Keratinocyte (primary cell): ENCODE measurements around the gene SLIT3. TPM values are rescaled to one million over a fixed set of nuclear protein-coding genes. Genes with fewer than 3 reads are reported as not detected.

Experiments used
- DNase-seq: peaks from one replicate; pipeline ENCODE4 v3.0.0-alpha.2; 2011; ENCODE audit warnings: low read depth, missing footprints, low spot score
- FAIRE-seq: peaks from 2 replicates; lab custom pipeline; 2011; peaks lifted over from hg19 to GRCh38; lab: Jason Lieb, UNC
- H2AFZ ChIP-seq: 2 replicates; pipeline ENCODE4 v1.6.0; 2012; ENCODE audit warnings: low read length, control low read depth, inconsistent platforms; ENCODE audit not compliant: control insufficient read depth
- H3K27ac ChIP-seq: 2 replicates; pipeline ENCODE4 v1.5.1; 2011; ENCODE audit warnings: low read length; ENCODE audit not compliant: control insufficient read depth, insufficient read depth
- H3K27me3 ChIP-seq: 3 replicates; pipeline ENCODE4 v1.6.0; 2011; ENCODE audit warnings: low read length; ENCODE audit not compliant: control insufficient read depth, insufficient read depth; ENCODE audit errors: extremely low read depth
- H3K36me3 ChIP-seq, 2 experiments: 2 replicates in 1 of 2; 3 replicates in 1 of 2; pipeline ENCODE4 v1.5.1; 2011; ENCODE audit warnings: low read length in 2 of 2, mild to moderate bottlenecking in 1 of 2; ENCODE audit not compliant: control insufficient read depth in 2 of 2, insufficient read depth in 2 of 2; ENCODE audit errors: extremely low read depth in 1 of 2
- H3K4me1 ChIP-seq: 3 replicates; pipeline ENCODE4 v1.5.1; 2011; ENCODE audit warnings: low read length; ENCODE audit not compliant: control insufficient read depth, insufficient read depth; ENCODE audit errors: extremely low read depth
- H3K4me2 ChIP-seq: 3 replicates; pipeline ENCODE4 v1.6.0; 2011; ENCODE audit warnings: low read depth, low read length; ENCODE audit not compliant: control insufficient read depth, insufficient read depth; ENCODE audit errors: extremely low read depth
- H3K4me3 ChIP-seq, 3 experiments: fragments of 200-600 bp in 1 of 3; sonication (generic) in 1 of 3; 2 replicates in 2 of 3; 3 replicates in 1 of 3; pipeline ENCODE4 v1.5.1; 2011 to 2016; ENCODE audit warnings: low read length in 3 of 3, mild to moderate bottlenecking in 3 of 3, control low read depth in 2 of 3, inconsistent platforms in 1 of 3, low read depth in 1 of 3, mixed read lengths in 1 of 3, mixed run types in 1 of 3, moderate library complexity in 1 of 3; ENCODE audit not compliant: control insufficient read depth in 2 of 3, insufficient read depth in 2 of 3; ENCODE audit errors: extremely low read depth in 1 of 3
- H3K79me2 ChIP-seq: 2 replicates; pipeline ENCODE4 v1.6.0; 2012; ENCODE audit warnings: low read length; ENCODE audit not compliant: control insufficient read depth, insufficient read depth
- H3K9ac ChIP-seq: 3 replicates; pipeline ENCODE4 v1.6.0; 2011; ENCODE audit warnings: low read length; ENCODE audit not compliant: control insufficient read depth, insufficient read depth; ENCODE audit errors: extremely low read depth
- H3K9me1 ChIP-seq: 3 replicates; pipeline ENCODE4 v1.6.0; 2011; ENCODE audit warnings: low read length; ENCODE audit not compliant: control insufficient read depth, insufficient read depth; ENCODE audit errors: extremely low read depth
- H3K9me3 ChIP-seq: 2 replicates; pipeline ENCODE4 v1.5.1; 2012; ENCODE audit warnings: low read depth, low read length; ENCODE audit not compliant: control insufficient read depth
- H4K20me1 ChIP-seq: 3 replicates; pipeline ENCODE4 v1.6.0; 2011; ENCODE audit warnings: low read length; ENCODE audit not compliant: control insufficient read depth, insufficient read depth; ENCODE audit errors: extremely low read depth
- EZH2 ChIP-seq: IDR thresholded peaks from one replicate; pipeline ENCODE4 v1.6.1; 2012; ENCODE audit warnings: inconsistent platforms, mild to moderate bottlenecking, low read length, moderate library complexity
- dilution Hi-C: fragments of 300-500 bp; cut with MboI; formaldehyde crosslinking; loops from one replicate; pipeline ENCODE4 v1.7.0; 2020; ENCODE audit warnings: low sequenced_read_pairs; ENCODE audit not compliant: extremely low pct_ligation_motif_present
- polyA plus RNA-seq, 5 experiments: library from polyadenylated mRNA; depleted of rRNA in 3 of 5; stranded (reverse) in 3 of 5; stranded (forward) in 1 of 5; unstranded in 1 of 5; fragments of >200 nt; gene quantifications; 1 replicate in 1 of 5; 2 replicates in 3 of 5; 3 replicates in 1 of 5; pipeline versions ENCODE4 v1.2.1 to v1.2.3, GENCODE V29; 2011 to 2012; ENCODE audit warnings: missing spikeins in 2 of 5, low read depth in 1 of 5, low replicate concordance in 1 of 5
- TF ChIP-seq, protein P1 (sequence below), 3 experiments: IDR thresholded peaks in 1 of 3; conservative IDR thresholded peaks in 1 of 3; optimal IDR thresholded peaks in 1 of 3; 2 replicates in 2 of 3; 3 replicates in 1 of 3; pipeline versions ENCODE3 to v1.5.1; 2011; ENCODE audit warnings: low read length in 3 of 3, mild to moderate bottlenecking in 3 of 3, moderate library complexity in 2 of 3, control low read depth in 1 of 3, inconsistent platforms in 1 of 3; ENCODE audit not compliant: insufficient read depth in 2 of 3; ENCODE audit errors: extremely low read depth in 1 of 3

SLIT3 gene
- polyA plus RNA-seq, 1 donor (not counting 4 experiments of a cell fraction or from before 2014, with no cell fraction given), result 2.4 TPM

DNA sequence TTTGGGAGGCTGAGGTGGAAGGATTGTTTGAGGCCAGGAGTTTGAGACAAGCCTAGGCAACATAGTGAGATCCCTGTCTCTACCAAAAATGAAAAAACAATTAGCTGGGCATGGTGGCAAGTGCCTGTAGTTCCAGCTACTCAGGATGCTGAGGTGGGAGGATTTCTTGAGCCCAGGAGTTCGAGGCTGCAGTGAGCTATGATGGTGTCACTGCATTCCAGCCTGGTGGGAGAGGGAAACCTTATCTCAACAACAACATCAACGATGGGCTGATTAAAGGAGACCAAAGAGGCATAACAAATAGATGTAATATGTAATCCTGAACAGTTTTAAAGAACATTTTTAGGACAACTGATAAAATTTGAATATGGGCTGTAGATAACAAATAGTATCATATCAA lies 687.5 kb downstream of the SLIT3 start:
- Histone ChIP-seq H3K27ac (no peak overlapping the region), H2AFZ (no peak overlapping the region)
- dilution Hi-C loops, result no loop called here

DNA sequence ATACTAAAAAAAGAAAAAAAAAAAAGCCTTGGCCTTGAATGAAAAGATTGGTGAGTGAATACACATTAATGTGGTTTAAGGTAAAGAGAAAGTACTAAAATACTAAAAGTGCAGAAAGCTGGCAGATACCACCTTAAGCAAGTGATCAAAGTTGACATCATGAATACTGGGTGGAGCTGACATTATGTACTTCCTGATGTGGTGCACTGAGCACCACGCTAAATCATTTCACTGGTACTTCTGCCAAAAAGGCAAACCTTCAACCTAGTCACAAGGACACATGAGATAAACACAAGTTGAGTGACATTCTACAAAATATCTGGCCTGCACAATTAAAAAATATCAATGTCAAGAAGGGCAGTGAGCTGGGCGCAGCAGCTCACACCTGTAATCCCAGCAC lies 687.9 kb downstream of the SLIT3 start:
- Histone ChIP-seq H3K27me3 (no peaks in the 10 kb centered on the region), H3K27ac (no peak overlapping the region), H3K9me3 (no peaks in the 10 kb centered on the region), H3K79me2 (no peaks in the 10 kb centered on the region), H2AFZ (no peak overlapping the region), H3K9ac (no peak overlapping the region), H3K4me2 (no peak overlapping the region), H3K9me1 (no peaks in the 10 kb centered on the region), H3K4me1 (no peaks in the 10 kb centered on the region), H3K4me3 (no peak overlapping the region), H3K36me3 (no peaks in the 10 kb centered on the region), H4K20me1 (no peaks in the 10 kb centered on the region)
- DNase-seq (no peak), FAIRE-seq (no peak)
- no peak for TF ChIP-seq EZH2
- TF ChIP-seq, protein P1, sequence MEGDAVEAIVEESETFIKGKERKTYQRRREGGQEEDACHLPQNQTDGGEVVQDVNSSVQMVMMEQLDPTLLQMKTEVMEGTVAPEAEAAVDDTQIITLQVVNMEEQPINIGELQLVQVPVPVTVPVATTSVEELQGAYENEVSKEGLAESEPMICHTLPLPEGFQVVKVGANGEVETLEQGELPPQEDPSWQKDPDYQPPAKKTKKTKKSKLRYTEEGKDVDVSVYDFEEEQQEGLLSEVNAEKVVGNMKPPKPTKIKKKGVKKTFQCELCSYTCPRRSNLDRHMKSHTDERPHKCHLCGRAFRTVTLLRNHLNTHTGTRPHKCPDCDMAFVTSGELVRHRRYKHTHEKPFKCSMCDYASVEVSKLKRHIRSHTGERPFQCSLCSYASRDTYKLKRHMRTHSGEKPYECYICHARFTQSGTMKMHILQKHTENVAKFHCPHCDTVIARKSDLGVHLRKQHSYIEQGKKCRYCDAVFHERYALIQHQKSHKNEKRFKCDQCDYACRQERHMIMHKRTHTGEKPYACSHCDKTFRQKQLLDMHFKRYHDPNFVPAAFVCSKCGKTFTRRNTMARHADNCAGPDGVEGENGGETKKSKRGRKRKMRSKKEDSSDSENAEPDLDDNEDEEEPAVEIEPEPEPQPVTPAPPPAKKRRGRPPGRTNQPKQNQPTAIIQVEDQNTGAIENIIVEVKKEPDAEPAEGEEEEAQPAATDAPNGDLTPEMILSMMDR (optimal IDR thresholded peaks at IDR 0.05 in 1 of 3, IDR thresholded peaks at IDR 0.05 in 1 of 3, conservative IDR thresholded peaks at IDR 0.05 in 1 of 3; ENCODE audit: extremely low read depth in 1 of 3, insufficient read depth in 2 of 3, low read length in 3 of 3), result no peak
- dilution Hi-C loops, result no loop called here

More for the DNA sequence above, 687.5 kb downstream of the SLIT3 start:
- no peaks in the 10 kb centered on the region for H4K20me1 ChIP-seq
- no peaks in the 10 kb centered on the region for H3K9me3 ChIP-seq
- TF ChIP-seq, protein P1 (optimal IDR thresholded peaks at IDR 0.05 in 1 of 3, IDR thresholded peaks at IDR 0.05 in 1 of 3, conservative IDR thresholded peaks at IDR 0.05 in 1 of 3; ENCODE audit: extremely low read depth in 1 of 3, insufficient read depth in 2 of 3, low read length in 3 of 3), result no peak
- no peak for TF ChIP-seq EZH2
- H3K36me3 ChIP-seq, result no peaks in the 10 kb centered on the region
- DNase-seq (no peak), FAIRE-seq (no peak)
- no peaks in the 10 kb centered on the region for H3K4me1 ChIP-seq
- no peaks in the 10 kb centered on the region for H3K9me1 ChIP-seq
- no peak overlapping the region for H3K4me3 ChIP-seq
- no peak overlapping the region for H3K9ac ChIP-seq
- H3K79me2 ChIP-seq, result no peaks in the 10 kb centered on the region
- no peaks in the 10 kb centered on the region for H3K27me3 ChIP-seq
- H3K4me2 ChIP-seq, result no peak overlapping the region
